K562 (cell line): ENCODE results near the gene SPATA2L. TPM values are rescaled to one million over a fixed set of nuclear protein-coding genes. Genes with fewer than 3 reads are reported as not detected.

ENCODE experiments used
- CBFA2T2 ChIP-seq: fragments of 450-650 bp; conservative IDR thresholded peaks from 2 replicates; pipeline ENCODE4 v1.6.1; 2017; ENCODE audit warnings: mild to moderate bottlenecking
- E2F6 ChIP-seq, 2 experiments: IDR thresholded peaks; 2 replicates each; pipeline ENCODE4 v1.6.1; 2011; ENCODE audit warnings: borderline replicate concordance in 1 of 2, control low read depth in 1 of 2, low read depth in 1 of 2, low read length in 1 of 2, mild to moderate bottlenecking in 1 of 2, mixed read lengths in 1 of 2, moderate library complexity in 1 of 2; ENCODE audit not compliant: insufficient read depth in 1 of 2, insufficient read length in 1 of 2, poor library complexity in 1 of 2, severe bottlenecking in 1 of 2; ENCODE audit errors: extremely low read depth in 1 of 2
- ETV5 ChIP-seq: sonication (generic); formaldehyde crosslinking; IDR thresholded peaks from 2 replicates; pipeline ENCODE4 v1.4.0; 2020; ENCODE audit warnings: low read depth, mild to moderate bottlenecking, missing genetic modification reagents
- EZH2 ChIP-seq: IDR thresholded peaks from 2 replicates; pipeline ENCODE4 v1.6.1; 2012; ENCODE audit warnings: low read depth, mild to moderate bottlenecking, inconsistent platforms, low read length, borderline replicate concordance
- GABPB1 ChIP-seq: sonication (generic); formaldehyde crosslinking; IDR thresholded peaks from 2 replicates; pipeline ENCODE4 v1.8.0; 2022; ENCODE audit warnings: mild to moderate bottlenecking, missing genetic modification reagents
- HNRNPLL ChIP-seq: fragments of 200-400 bp; formaldehyde crosslinking; IDR thresholded peaks from 2 replicates; pipeline ENCODE4 v1.6.1; 2017; ENCODE audit warnings: low read length, low read depth, mild to moderate bottlenecking; ENCODE audit not compliant: poor library complexity, severe bottlenecking
- KLF10 ChIP-seq: fragments of 250-450 bp; sonication (Bioruptor Pico); IDR thresholded peaks from 2 replicates; pipeline ENCODE4 v1.6.1; 2021; ENCODE audit warnings: matching md5 sums
- NBN ChIP-seq: fragments of 450-650 bp; IDR thresholded peaks from 2 replicates; pipeline ENCODE4 v1.6.1; 2016; ENCODE audit warnings: low read depth, mild to moderate bottlenecking
- NELFE ChIP-seq: IDR thresholded peaks from 2 replicates; pipeline ENCODE4 v1.6.1; 2011; ENCODE audit warnings: mild to moderate bottlenecking; ENCODE audit not compliant: insufficient read depth, insufficient read length
- NR2C2 ChIP-seq, 2 experiments: fragments of 200-800 bp in 1 of 2; sonication (Bioruptor generic) in 1 of 2; sonication (generic) in 1 of 2; formaldehyde crosslinking in 1 of 2; IDR thresholded peaks; 2 replicates each; pipeline versions ENCODE4 v1.6.1 to v1.8.0; 2016 to 2022; ENCODE audit warnings: mild to moderate bottlenecking in 1 of 2, missing compliant biosample characterization in 1 of 2, missing genetic modification characterization in 1 of 2, missing genetic modification reagents in 1 of 2
- RREB1 ChIP-seq: fragments of 250-450 bp; sonication (Bioruptor Pico); IDR thresholded peaks from 2 replicates; pipeline ENCODE4 v1.4.0; 2020
- SAP30 ChIP-seq: fragments of 200-600 bp; sonication (generic); IDR thresholded peaks from 2 replicates; pipeline ENCODE4 v1.6.1; 2012; ENCODE audit warnings: borderline replicate concordance, low read depth, mild to moderate bottlenecking, moderate library complexity, low read length, control low read depth, inconsistent platforms; ENCODE audit not compliant: insufficient read depth, poor library complexity, severe bottlenecking
- ZBTB11 ChIP-seq, 3 experiments: fragments of 200-800 bp in 1 of 3; fragments of 250-450 bp in 1 of 3; fragments of 450-650 bp in 1 of 3; sonication (Bioruptor Pico) in 1 of 3; sonication (Bioruptor generic) in 1 of 3; formaldehyde crosslinking in 1 of 3; IDR thresholded peaks; 2 replicates each; pipeline versions ENCODE4 v1.6.1 to v1.8.0; 2016 to 2022; ENCODE audit warnings: mild to moderate bottlenecking in 2 of 3, missing genetic modification characterization in 2 of 3, missing compliant biosample characterization in 1 of 3, moderate library complexity in 1 of 3
- ZFP36 ChIP-seq: fragments of 150-350 bp; IDR thresholded peaks from 2 replicates; pipeline ENCODE4 v1.6.1; 2018; ENCODE audit warnings: low read length, low read depth; ENCODE audit not compliant: partially characterized antibody
- polyA plus RNA-seq, 8 experiments: library from polyadenylated mRNA; depleted of rRNA in 4 of 8; stranded (reverse) in 5 of 8; unstranded in 3 of 8; fragments of >200 nt; fragmentation: Nextera tagmentation in 2 of 8; fragmentation: Illumina TruSeq in 1 of 8; extraction: Ambion mirVana in 2 of 8; extraction: Trizol in 1 of 8; gene quantifications; 2 replicates each; pipeline versions ENCODE4 v1.2.1 to v1.2.3, GENCODE V29; 2011 to 2014; ENCODE audit warnings: inconsistent platforms in 1 of 8, missing spikeins in 1 of 8
- total RNA-seq, 7 experiments: library from RNA; depleted of rRNA in 6 of 7; stranded (reverse); fragments of >200 nt in 6 of 7; fragmentation: Illumina TruSeq in 2 of 7; extraction: Trizol in 2 of 7; gene quantifications; 2 replicates each; pipeline versions ENCODE4 v1.2.1 to v1.2.3, GENCODE V29; 2011 to 2021; ENCODE audit warnings: low replicate concordance in 1 of 7

SPATA2L gene
- total and polyA plus RNA-seq, 9 of the 15 experiments (the other 6 are each of a cell fraction or from before 2014, with no cell fraction given): 0.13 to 19.2 (median 4.8) TPM; not detected in 1

GRCh38 chr16:89687092-89687940 is 14.2 kb downstream of the SPATA2L start (continued):
- TF ChIP-seq EZH2 (no peak), NR2C2 (CRISPR knock-in tag; IDR thresholded peaks at IDR 0.05) (no peak), NR2C2 (tag; IDR thresholded peaks at IDR 0.05) (peak; percentile 70), CBFA2T2 (no peak), ZFP36 (no peak), KLF10 (no peak), HNRNPLL (peak; percentile 20), SAP30 (peak; percentile 63), ETV5 (CRISPR knock-in tag) (no peak), NELFE (no peak), GABPB1 (peak; percentile 46; the same call in 1 of the 2 replicates), E2F6 (IDR thresholded peaks at IDR 0.05; ENCODE audit: borderline replicate concordance in 1 of 2, extremely low read depth in 1 of 2, insufficient read depth in 1 of 2, insufficient read length in 1 of 2, low read depth in 1 of 2, low read length in 1 of 2, poor library complexity in 1 of 2, severe bottlenecking in 1 of 2) (peak; percentile 42 to 73), RREB1 (CRISPR knock-in tag) (no peak), NBN (no peak), ZBTB11 (CRISPR knock-in tag; IDR thresholded peaks at IDR 0.05) (0 out of 6 replicates have a peak, but pooled peaks of 1 of the 3 experiments have one; percentile 8)
